Tibial artery (tissue), 4 donors: Measurements from ENCODE around the gene PARP6.
A peak's percentile ranks its signal among the peaks of the same experiment; 100 is the strongest.

Experiments
- DNase-seq, 2 donors: peaks; one replicate each; pipeline ENCODE4 v3.0.0-alpha.2; 2019
- H3K27ac ChIP-seq, 2 donors: fragments of 200-600 bp; sonication (generic) in 1 of 2; 1 replicate in 1 of 2; 2 replicates in 1 of 2; pipeline ENCODE4 v1.5.1; 2018 to 2019; ENCODE audit warnings: mild to moderate bottlenecking in 1 of 2
- H3K27me3 ChIP-seq, 2 donors: fragments of 200-600 bp; sonication (generic) in 1 of 2; one replicate each; pipeline versions ENCODE4 v1.5.1 to v1.6.0; 2016 to 2019
- H3K36me3 ChIP-seq, 3 donors: fragments of 200-600 bp; sonication (generic) in 2 of 3; one replicate each; pipeline ENCODE4 v1.5.1; 2016 to 2019; ENCODE audit warnings: mild to moderate bottlenecking in 2 of 3
- H3K4me1 ChIP-seq, 4 donors: fragments of 200-600 bp; sonication (generic) in 2 of 4; 1 replicate in 3 of 4; 2 replicates in 1 of 4; pipeline ENCODE4 v1.5.1; 2016 to 2019
- H3K4me3 ChIP-seq, 2 donors: fragments of 200-600 bp; sonication (generic) in 1 of 2; 1 replicate in 1 of 2; 2 replicates in 1 of 2; pipeline ENCODE4 v1.5.1; 2018 to 2019; ENCODE audit warnings: mild to moderate bottlenecking in 2 of 2
- H3K9me3 ChIP-seq, 3 donors: fragments of 200-600 bp; sonication (generic) in 1 of 3; one replicate each; pipeline ENCODE4 v1.5.1; 2016 to 2019
- CTCF ChIP-seq, 2 experiments: fragments of 200-600 bp in 1 of 2; fragments of 450-650 bp in 1 of 2; IDR thresholded peaks; one replicate each; pipeline ENCODE4 v1.5.1; 2017 to 2019; ENCODE audit warnings: antibody characterized with exemption in 2 of 2, mild to moderate bottlenecking in 1 of 2, moderate library complexity in 1 of 2
- intact Hi-C: fragments of 100-400 bp; cut with DNase I; formaldehyde crosslinking; loops from one replicate; pipeline ENCODE4 v1.15.0; 2023; ENCODE audit warnings: low total_unique reads

PARP6 gene

GRCh38 chr15:72206677-72207000 lies 65.7 kb downstream of the PARP6 start:
- H3K4me1 ChIP-seq: peaks cover 0 to 19% (median 10%) of the 10 kb centered on the region in 4 donors
- peaks cover 93 to 100% (median 98%) of the 10 kb centered on the region in 3 donors for H3K36me3 ChIP-seq
- TF ChIP-seq CTCF (IDR thresholded peaks at IDR 0.05): no peak
- no peak overlapping the region for H3K4me3 ChIP-seq
- no peaks in the 10 kb centered on the region for H3K9me3 ChIP-seq
- intact Hi-C loops: no loop called here
- no peaks in the 10 kb centered on the region for H3K27me3 ChIP-seq
- DNase-seq: peak in 1 of 2 donors; percentile 58
- no peak overlapping the region for H3K27ac ChIP-seq

- no peak for DNase-seq
- H3K27ac ChIP-seq: no peak overlapping the region
- H3K9me3 ChIP-seq: no peaks in the 10 kb centered on the region
- intact Hi-C loops: no loop called here
- TF ChIP-seq CTCF (IDR thresholded peaks at IDR 0.05): no peak
- H3K27me3 ChIP-seq: no peaks in the 10 kb centered on the region
- no peak overlapping the region for H3K4me3 ChIP-seq
- peaks cover 91 to 100% (median 98%) of the 10 kb centered on the region in 3 donors for H3K36me3 ChIP-seq
- peaks cover 0 to 19% (median 10%) of the 10 kb centered on the region in 4 donors for H3K4me1 ChIP-seq
Measured at GRCh38 chr15:72205896-72206676, 66.3 kb downstream of the PARP6 start.

GRCh38 chr15:72205273-72205672 lies 67.1 kb downstream of the PARP6 start:
- intact Hi-C loops: no loop called here
- TF ChIP-seq CTCF (IDR thresholded peaks at IDR 0.05): no peak
- DNase-seq: no peak
- H3K27me3 ChIP-seq: no peaks in the 10 kb centered on the region
- no peaks in the 10 kb centered on the region for H3K9me3 ChIP-seq
- no peak overlapping the region for H3K27ac ChIP-seq
- no peak overlapping the region for H3K4me3 ChIP-seq
- H3K4me1 ChIP-seq: peaks cover 0 to 19% (median 10%) of the 10 kb centered on the region in 4 donors
- peaks cover 91 to 100% (median 95%) of the 10 kb centered on the region in 3 donors for H3K36me3 ChIP-seq

- intact Hi-C loops: loop anchor here (5.0 kb wide), 1 partner anchor 69 kb away; the partner anchor contains the start of gene PARP6
- Histone ChIP-seq H3K4me1 (peaks cover 0 to 19% (median 10%) of the 10 kb centered on the region in 4 donors), H3K4me3 (no peak overlapping the region), H3K36me3 (peaks cover 83 to 100% (median 88%) of the 10 kb centered on the region in 3 donors), H3K27ac (peak overlapping the region; percentile 46 to 49), H3K9me3 (no peaks in the 10 kb centered on the region), H3K27me3 (no peaks in the 10 kb centered on the region)
- TF ChIP-seq CTCF (IDR thresholded peaks at IDR 0.05): no peak
- peak; percentile 52 to 86 for DNase-seq
Measured at GRCh38 chr15:72203507-72203837, 68.9 kb downstream of the PARP6 start.

- no peak for TF ChIP-seq CTCF (IDR thresholded peaks at IDR 0.05)
- peaks cover 0 to 19% (median 11%) of the 10 kb centered on the region in 4 donors for H3K4me1 ChIP-seq
- peaks cover 78 to 96% (median 83%) of the 10 kb centered on the region in 3 donors for H3K36me3 ChIP-seq
- DNase-seq: no peak
- no peaks in the 10 kb centered on the region for H3K27me3 ChIP-seq
- intact Hi-C loops: loop anchor here (5.0 kb wide), 1 partner anchor 69 kb away; the partner anchor contains the start of gene PARP6
- H3K4me3 ChIP-seq: no peak overlapping the region
- H3K9me3 ChIP-seq: no peaks in the 10 kb centered on the region
- peak overlapping the region; percentile 46 to 49 for H3K27ac ChIP-seq
Measured at GRCh38 chr15:72202801-72203506, 69.4 kb downstream of the PARP6 start.
